ENCODE measurements around the gene FAM83G. TPM values are rescaled to one million over a fixed set of nuclear protein-coding genes. Genes with fewer than 3 reads are reported as not detected.

FAM83G gene
- total and polyA plus RNA-seq, 4 donors, result 2.2 to 11.9 (median 7.5) TPM

DNA sequence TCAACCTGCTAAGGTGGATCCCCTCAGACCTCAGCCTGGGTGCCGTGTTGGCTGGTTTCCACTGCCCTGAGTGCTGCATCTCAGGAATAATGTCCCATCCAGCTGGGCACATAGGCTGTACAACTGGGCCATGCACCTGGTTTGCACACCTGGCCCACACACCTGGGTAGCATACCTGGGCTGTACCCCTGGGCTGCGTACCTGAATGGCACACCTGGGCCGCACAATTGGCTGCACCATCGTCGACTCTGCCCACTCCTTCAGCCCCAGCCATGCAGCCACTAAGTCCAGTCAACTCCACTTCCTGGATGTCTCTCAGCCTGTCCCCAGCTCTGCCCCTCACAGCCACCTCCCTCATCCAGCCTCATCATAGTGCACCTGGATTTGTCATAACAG lies 44.7 kb downstream of the FAM83G start:
- H3K4me3 ChIP-seq, result no peak overlapping the region
- H3K9ac ChIP-seq (ENCODE audit: insufficient read depth in 1 of 2, low read length in 2 of 2), result no peak overlapping the region
- H3K27me3 ChIP-seq (ENCODE audit: control insufficient read depth in 3 of 3, insufficient read depth in 3 of 3, low read length in 2 of 3), result no peaks in the 10 kb centered on the region
- 96 to 99% methylated on average over 5 of the region's 5 CpGs for WGBS, 2 donors
- TF ChIP-seq, protein P1, sequence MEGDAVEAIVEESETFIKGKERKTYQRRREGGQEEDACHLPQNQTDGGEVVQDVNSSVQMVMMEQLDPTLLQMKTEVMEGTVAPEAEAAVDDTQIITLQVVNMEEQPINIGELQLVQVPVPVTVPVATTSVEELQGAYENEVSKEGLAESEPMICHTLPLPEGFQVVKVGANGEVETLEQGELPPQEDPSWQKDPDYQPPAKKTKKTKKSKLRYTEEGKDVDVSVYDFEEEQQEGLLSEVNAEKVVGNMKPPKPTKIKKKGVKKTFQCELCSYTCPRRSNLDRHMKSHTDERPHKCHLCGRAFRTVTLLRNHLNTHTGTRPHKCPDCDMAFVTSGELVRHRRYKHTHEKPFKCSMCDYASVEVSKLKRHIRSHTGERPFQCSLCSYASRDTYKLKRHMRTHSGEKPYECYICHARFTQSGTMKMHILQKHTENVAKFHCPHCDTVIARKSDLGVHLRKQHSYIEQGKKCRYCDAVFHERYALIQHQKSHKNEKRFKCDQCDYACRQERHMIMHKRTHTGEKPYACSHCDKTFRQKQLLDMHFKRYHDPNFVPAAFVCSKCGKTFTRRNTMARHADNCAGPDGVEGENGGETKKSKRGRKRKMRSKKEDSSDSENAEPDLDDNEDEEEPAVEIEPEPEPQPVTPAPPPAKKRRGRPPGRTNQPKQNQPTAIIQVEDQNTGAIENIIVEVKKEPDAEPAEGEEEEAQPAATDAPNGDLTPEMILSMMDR (IDR thresholded peaks at IDR 0.05; ENCODE audit: control extremely low read depth, extremely low read depth), result no peak
- H3K4me1 ChIP-seq (ENCODE audit: control insufficient read depth in 5 of 5, insufficient read depth in 5 of 5, low read length in 5 of 5), result peaks cover 0 to 13% (median 0%) of the 10 kb centered on the region in 5 donors
- H3K27ac ChIP-seq (ENCODE audit: low read depth in 1 of 2, low read length in 1 of 2), result no peak overlapping the region
- H3K9me3 ChIP-seq (ENCODE audit: control insufficient read depth in 4 of 4, insufficient read depth in 3 of 4, low read length in 3 of 4), result no peaks in the 10 kb centered on the region
- H3K36me3 ChIP-seq (ENCODE audit: control insufficient read depth in 4 of 4, insufficient read depth in 4 of 4, low read length in 4 of 4), result no peaks in the 10 kb centered on the region
- DNase-seq (no peak), ATAC-seq (ENCODE audit: insufficient read depth, low FRiP score) (no peak)

DNA sequence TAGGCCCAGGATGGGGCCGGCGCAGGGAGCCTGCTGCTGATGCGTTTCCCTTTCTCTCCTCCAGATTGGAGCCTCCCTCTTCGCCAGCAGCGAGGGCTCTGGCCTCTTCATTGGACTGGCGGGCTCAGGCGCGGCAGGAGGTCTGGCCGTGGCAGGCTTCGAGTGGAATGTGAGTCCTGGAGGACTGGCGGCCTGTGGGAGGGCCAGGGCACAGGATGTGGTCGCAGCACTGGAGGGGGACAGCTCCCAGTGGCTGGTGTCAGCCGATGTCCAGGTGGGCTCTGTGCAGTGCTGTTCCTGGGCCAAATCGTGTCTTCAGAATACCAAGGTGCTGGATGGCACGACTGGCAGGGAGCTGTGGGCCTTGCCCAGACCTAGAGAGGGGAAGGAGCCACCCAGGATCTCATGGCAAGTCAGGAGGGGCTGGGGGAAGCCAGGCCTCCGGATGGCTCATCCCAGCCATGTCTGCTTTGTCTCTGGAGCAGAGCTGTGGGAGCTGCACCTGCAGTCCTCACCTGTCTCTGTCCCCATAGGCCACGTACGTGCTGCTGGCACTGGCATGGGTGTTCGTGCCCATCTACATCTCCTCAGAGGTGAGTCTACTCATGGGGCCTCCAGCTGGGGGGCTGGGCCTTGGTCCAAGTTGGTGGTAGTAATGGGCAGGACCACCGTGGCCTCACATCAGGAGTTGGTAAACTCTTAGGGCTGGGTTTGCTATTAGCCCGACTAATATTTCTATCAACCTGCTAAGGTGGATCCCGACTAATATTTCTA lies 45.3 kb downstream of the FAM83G start:
- Histone ChIP-seq H3K27ac (ENCODE audit: low read depth in 1 of 2, low read length in 1 of 2) (no peak overlapping the region), H3K36me3 (ENCODE audit: control insufficient read depth in 4 of 4, insufficient read depth in 4 of 4, low read length in 4 of 4) (no peaks in the 10 kb centered on the region), H3K27me3 (ENCODE audit: control insufficient read depth in 3 of 3, insufficient read depth in 3 of 3, low read length in 2 of 3) (no peaks in the 10 kb centered on the region), H3K4me3 (no peak overlapping the region), H3K9ac (ENCODE audit: insufficient read depth in 1 of 2, low read length in 2 of 2) (no peak overlapping the region), H3K9me3 (ENCODE audit: control insufficient read depth in 4 of 4, insufficient read depth in 3 of 4, low read length in 3 of 4) (no peaks in the 10 kb centered on the region), H3K4me1 (ENCODE audit: control insufficient read depth in 5 of 5, insufficient read depth in 5 of 5, low read length in 5 of 5) (peaks cover 0 to 13% (median 0%) of the 10 kb centered on the region in 5 donors)
- ATAC-seq (ENCODE audit: insufficient read depth, low FRiP score), result no peak
- WGBS, 2 donors, result 84 to 90% methylated on average over 22 of the region's 22 CpGs
- TF ChIP-seq, protein P1 (IDR thresholded peaks at IDR 0.05; ENCODE audit: control extremely low read depth, extremely low read depth), result no peak
- DNase-seq, result no peak

DNA sequence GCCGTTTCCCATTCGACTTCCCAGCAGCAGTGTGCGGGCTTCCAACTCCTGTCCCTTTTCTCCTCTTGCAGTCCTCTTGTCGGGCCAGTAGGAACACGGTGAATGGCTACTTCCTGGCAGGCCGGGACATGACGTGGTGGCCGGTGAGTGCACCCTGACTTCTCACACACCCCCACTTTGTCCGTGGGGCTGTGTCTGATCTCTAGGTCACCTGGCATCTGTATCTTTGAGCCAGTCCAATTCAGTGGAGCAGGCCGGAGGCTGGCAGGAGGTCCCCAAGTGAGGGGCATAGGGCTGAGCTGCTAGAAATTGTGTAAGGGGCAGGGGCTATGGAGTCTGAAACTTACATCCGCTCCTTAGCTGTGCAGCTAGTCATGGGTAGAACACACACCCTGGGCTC lies 46.0 kb downstream of the FAM83G start:
- ATAC-seq (ENCODE audit: insufficient read depth, low FRiP score) (no peak), DNase-seq (no peak)
- Histone ChIP-seq H3K9ac (ENCODE audit: insufficient read depth in 1 of 2, low read length in 2 of 2) (no peak overlapping the region), H3K27me3 (ENCODE audit: control insufficient read depth in 3 of 3, insufficient read depth in 3 of 3, low read length in 2 of 3) (no peaks in the 10 kb centered on the region), H3K9me3 (ENCODE audit: control insufficient read depth in 4 of 4, insufficient read depth in 3 of 4, low read length in 3 of 4) (no peaks in the 10 kb centered on the region), H3K27ac (ENCODE audit: low read depth in 1 of 2, low read length in 1 of 2) (no peak overlapping the region), H3K4me3 (no peak overlapping the region), H3K36me3 (ENCODE audit: control insufficient read depth in 4 of 4, insufficient read depth in 4 of 4, low read length in 4 of 4) (no peaks in the 10 kb centered on the region), H3K4me1 (ENCODE audit: control insufficient read depth in 5 of 5, insufficient read depth in 5 of 5, low read length in 5 of 5) (peaks cover 0 to 13% (median 0%) of the 10 kb centered on the region in 5 donors)
- TF ChIP-seq, protein P1 (IDR thresholded peaks at IDR 0.05; ENCODE audit: control extremely low read depth, extremely low read depth), result no peak
- WGBS, 2 donors, result 90 to 93% methylated on average over 11 of the region's 11 CpGs
